NCI-H1694 (cell line): ENCODE data around the gene PRKAA1.
"Not testable (repeated sequence)": the region's sequence is repeated elsewhere in the genome, so short reads cannot be mapped to it uniquely, and the experiment has no call there.

Experiments used
- DNase-seq: peaks from one replicate; lab custom pipeline; 2025; lab: John Stamatoyannopoulos, UW

The PRKAA1 gene

DNA sequence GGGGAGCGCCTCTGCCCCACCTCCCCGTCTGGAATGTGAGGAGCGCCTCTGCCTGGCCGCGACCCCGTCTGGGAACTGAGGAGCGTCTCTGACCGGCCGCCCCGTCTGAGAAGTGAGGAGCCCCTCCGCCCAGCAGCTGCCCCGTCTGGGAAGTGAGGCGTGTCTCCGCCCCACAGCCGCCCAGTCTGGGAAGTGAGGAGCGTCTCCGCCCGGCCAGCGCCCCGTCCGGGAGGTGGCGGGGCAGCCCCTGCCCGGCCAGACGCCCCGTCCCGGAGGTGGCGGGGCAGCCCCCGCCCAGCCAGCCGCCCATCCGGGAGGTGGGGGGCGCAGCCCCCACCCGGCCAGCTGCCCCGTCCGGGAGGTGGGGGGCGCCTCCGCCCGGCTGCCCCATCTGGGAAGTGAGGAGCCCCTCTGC, 75.7 kb downstream of the PRKAA1 start:
- not testable (repeated sequence) for DNase-seq

- DNase-seq = no peak
Observed at GRCh38 chr5:40720069-40720468, 78.1 kb downstream of the PRKAA1 start.

DNA sequence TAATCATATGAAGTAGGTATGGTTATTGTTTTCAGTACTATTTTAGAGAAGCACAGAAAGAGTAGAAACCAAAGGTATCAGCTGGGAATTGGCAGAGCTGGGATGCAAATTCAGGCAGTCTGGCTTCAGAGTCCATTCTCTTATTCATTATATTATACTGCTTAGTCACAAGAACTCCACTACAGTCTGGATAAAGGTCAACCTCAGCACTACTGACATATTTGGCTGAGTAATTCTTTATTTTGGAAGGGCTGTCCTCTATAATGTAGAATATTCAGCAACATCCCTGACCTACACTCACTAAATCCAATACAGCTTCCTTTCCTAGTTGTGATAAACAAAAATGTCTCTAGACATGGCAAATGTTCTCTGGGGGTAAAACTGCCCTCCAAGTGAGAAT, 80.9 kb downstream of the PRKAA1 start:
- no peak for DNase-seq

DNA sequence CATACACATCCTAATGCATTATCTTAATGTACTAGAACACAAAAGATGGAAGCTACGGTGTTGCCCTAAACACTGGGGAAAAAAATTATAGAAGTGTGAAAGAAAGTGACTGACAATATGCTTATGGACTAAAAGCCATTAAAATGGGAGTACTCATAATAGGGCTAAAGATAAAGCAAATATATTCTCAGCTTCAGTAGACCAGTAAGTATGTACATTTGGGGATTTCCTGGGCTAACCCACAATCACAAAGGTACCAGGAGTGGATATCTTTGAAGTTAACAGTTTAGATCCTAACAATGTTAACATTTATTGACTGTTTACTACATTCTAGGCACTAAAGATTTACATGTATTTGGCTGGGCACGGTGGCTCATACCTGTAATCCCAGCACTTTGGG, 81.6 kb downstream of the PRKAA1 start:
- DNase-seq = no peak

DNA sequence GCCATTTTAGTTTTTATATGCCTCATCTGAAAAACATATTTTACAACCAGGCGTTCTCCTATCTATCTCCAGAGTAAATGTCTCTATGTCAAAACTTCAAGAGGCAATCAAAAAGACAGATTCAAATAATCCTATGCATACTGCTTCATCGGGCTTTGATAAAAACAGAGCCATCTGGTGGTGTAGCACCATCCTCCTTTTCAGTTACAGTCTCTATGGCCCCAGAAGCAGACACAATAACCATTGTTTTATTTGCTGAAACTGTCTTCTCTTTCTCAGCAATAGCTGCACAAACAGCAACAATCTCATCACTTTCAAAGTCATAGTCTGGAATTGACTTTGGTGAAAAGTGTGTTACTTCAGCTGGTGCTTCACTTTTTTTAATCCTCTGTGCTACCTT, 82.2 kb downstream of the PRKAA1 start:
- no peak for DNase-seq

DNA sequence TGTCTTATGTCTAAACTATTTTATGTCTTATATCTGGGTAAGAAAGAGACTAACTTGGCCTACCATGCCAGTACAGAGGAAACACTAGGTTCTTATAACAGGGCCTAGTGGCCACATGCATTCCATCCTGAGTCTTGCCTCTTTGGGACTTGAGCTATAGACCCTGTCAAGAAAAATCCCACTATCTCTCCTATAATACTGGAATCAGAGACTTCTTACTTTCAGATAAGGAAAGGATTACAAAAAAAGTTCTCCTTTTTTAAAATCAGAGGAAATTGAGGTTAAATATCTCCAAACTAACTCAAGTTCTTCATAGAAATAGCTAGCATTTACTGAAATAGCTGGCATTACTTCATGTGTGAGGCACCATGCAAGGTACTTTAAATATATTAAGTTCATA, 84.2 kb downstream of the PRKAA1 start:
- no peak for DNase-seq

GRCh38 chr5:40710575-40710974, 87.6 kb downstream of the PRKAA1 start:
- not testable (repeated sequence) for DNase-seq
